ENCODE data around the gene CLTCL1. TPM values are rescaled to one million over a fixed set of nuclear protein-coding genes. Genes with fewer than 3 reads are reported as not detected.

CLTCL1 gene
- total RNA-seq, 1 donor from 2014 or later, result 13.5 TPM

- peaks cover 2% of the 10 kb centered on the region for H3K27me3 Mint-ChIP-seq (ENCODE audit: unreplicated experiment)
- TF ChIP-seq CTCF (IDR thresholded peaks at IDR 0.05; ENCODE audit: unreplicated experiment), result no peak
Observed at GRCh38 chr22:19304547-19304946, 13.0 kb upstream of the CLTCL1 start.

GRCh38 chr22:19303785-19304184 is 12.3 kb upstream of the CLTCL1 start:
- no peaks in the 10 kb centered on the region for H3K4me1 Mint-ChIP-seq (ENCODE audit: unreplicated experiment)
- DNase-seq (ENCODE audit: low spot score), result no peak
- H3K9me3 Mint-ChIP-seq (ENCODE audit: unreplicated experiment), result no peaks in the 10 kb centered on the region
- H3K4me3 Mint-ChIP-seq (ENCODE audit: unreplicated experiment), result no peak overlapping the region
- peaks cover 2% of the 10 kb centered on the region for H3K27me3 Mint-ChIP-seq (ENCODE audit: unreplicated experiment)
- no peaks in the 10 kb centered on the region for H3K36me3 Mint-ChIP-seq (ENCODE audit: low read depth, unreplicated experiment)
- no peak for TF ChIP-seq CTCF (IDR thresholded peaks at IDR 0.05; ENCODE audit: unreplicated experiment)
- H3K27ac Mint-ChIP-seq (ENCODE audit: unreplicated experiment), result no peak overlapping the region

More at GRCh38 chr22:19304547-19304946, 13.0 kb upstream of the CLTCL1 start:
- Mint-ChIP-seq H3K4me1 (ENCODE audit: unreplicated experiment) (no peaks in the 10 kb centered on the region), H3K36me3 (ENCODE audit: low read depth, unreplicated experiment) (no peaks in the 10 kb centered on the region), H3K9me3 (ENCODE audit: unreplicated experiment) (no peaks in the 10 kb centered on the region), H3K4me3 (ENCODE audit: unreplicated experiment) (no peak overlapping the region), H3K27ac (ENCODE audit: unreplicated experiment) (no peak overlapping the region)
- DNase-seq (ENCODE audit: low spot score), result no peak

- H3K27ac Mint-ChIP-seq (ENCODE audit: unreplicated experiment), result no peak overlapping the region
- no peak overlapping the region for H3K4me3 Mint-ChIP-seq (ENCODE audit: unreplicated experiment)
- DNase-seq (ENCODE audit: low spot score), result no peak
- peaks cover 8% of the 10 kb centered on the region for H3K4me1 Mint-ChIP-seq (ENCODE audit: unreplicated experiment)
- no peaks in the 10 kb centered on the region for H3K9me3 Mint-ChIP-seq (ENCODE audit: unreplicated experiment)
- peaks cover 2% of the 10 kb centered on the region for H3K27me3 Mint-ChIP-seq (ENCODE audit: unreplicated experiment)
- no peaks in the 10 kb centered on the region for H3K36me3 Mint-ChIP-seq (ENCODE audit: low read depth, unreplicated experiment)
- no peak for TF ChIP-seq CTCF (IDR thresholded peaks at IDR 0.05; ENCODE audit: unreplicated experiment)
Observed at GRCh38 chr22:19295733-19296132, 4.2 kb upstream of the CLTCL1 start.

GRCh38 chr22:19292458-19293230 is 1.1 kb upstream of the CLTCL1 start:
- Mint-ChIP-seq H3K27ac (ENCODE audit: unreplicated experiment) (no peak overlapping the region), H3K4me3 (ENCODE audit: unreplicated experiment) (peak overlapping the region; percentile 94), H3K4me1 (ENCODE audit: unreplicated experiment) (peaks cover 28% of the 10 kb centered on the region), H3K9me3 (ENCODE audit: unreplicated experiment) (no peaks in the 10 kb centered on the region), H3K27me3 (ENCODE audit: unreplicated experiment) (peaks cover 2% of the 10 kb centered on the region), H3K36me3 (ENCODE audit: low read depth, unreplicated experiment) (no peaks in the 10 kb centered on the region)
- no peak for DNase-seq (ENCODE audit: low spot score)
- no peak for TF ChIP-seq CTCF (IDR thresholded peaks at IDR 0.05; ENCODE audit: unreplicated experiment)

GRCh38 chr22:19291218-19291579 is 320 bp downstream of the CLTCL1 start:
- no peak for TF ChIP-seq CTCF (IDR thresholded peaks at IDR 0.05; ENCODE audit: unreplicated experiment)
- no peak overlapping the region for H3K27ac Mint-ChIP-seq (ENCODE audit: unreplicated experiment)
- no peaks in the 10 kb centered on the region for H3K9me3 Mint-ChIP-seq (ENCODE audit: unreplicated experiment)
- H3K36me3 Mint-ChIP-seq (ENCODE audit: low read depth, unreplicated experiment), result no peaks in the 10 kb centered on the region
- peaks cover 6% of the 10 kb centered on the region for H3K27me3 Mint-ChIP-seq (ENCODE audit: unreplicated experiment)
- H3K4me3 Mint-ChIP-seq (ENCODE audit: unreplicated experiment), result peak overlapping the region; percentile 88
- H3K4me1 Mint-ChIP-seq (ENCODE audit: unreplicated experiment), result peaks cover 36% of the 10 kb centered on the region
- peak; percentile 49 for DNase-seq (ENCODE audit: low spot score)

All from endothelial cell (in vitro differentiated cells).